ENCODE results near the gene PHC2. TPM values are rescaled to one million over a fixed set of nuclear protein-coding genes. Genes with fewer than 3 reads are reported as not detected.

Gene PHC2
- total and polyA plus RNA-seq, 4 donors: 79.9 to 311 (median 121) TPM

DNA sequence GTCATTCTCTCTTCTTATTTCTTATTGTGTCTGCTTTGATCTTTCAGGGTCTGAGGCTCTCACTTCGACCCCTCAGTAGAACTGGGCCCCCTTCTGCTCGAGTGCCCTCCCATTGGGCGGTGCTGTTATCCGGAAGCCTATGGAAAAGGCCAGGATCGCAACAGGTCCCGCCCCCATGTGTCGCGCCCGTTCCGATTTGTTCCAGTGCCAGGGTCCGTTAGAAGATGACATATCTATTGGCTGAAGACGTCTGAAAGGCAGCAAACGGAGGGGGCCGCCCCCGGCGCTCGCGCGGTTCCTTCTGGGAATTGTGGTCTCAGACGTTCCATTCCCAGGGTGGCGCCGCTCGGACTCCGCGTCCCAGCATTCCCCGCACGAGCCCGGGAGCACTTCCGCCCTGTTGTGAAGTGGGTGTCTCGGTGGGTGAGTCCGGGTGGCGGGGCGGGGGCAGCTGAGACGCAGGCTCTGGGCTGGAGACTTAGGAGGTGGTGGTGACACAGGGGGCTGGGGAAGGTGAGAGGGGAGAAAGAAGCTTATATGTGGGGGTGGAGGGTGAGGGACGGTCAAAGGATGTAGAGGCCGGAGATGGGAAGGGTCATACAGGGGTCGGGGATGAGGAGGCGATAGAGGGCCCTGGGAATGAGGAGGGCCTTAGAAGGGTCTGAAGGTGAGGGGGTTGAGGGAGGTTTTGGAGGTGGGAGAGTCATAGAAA, 41.5 kb upstream of the PHC2 start, which contains the start of gene ZSCAN20:
ZSCAN20 (plus strand) TSS at position 377 of the 712 bp plus-strand sequence. CDS start 6,644 bp downstream, outside the sequence.
- H3K4me1 ChIP-seq (ENCODE audit: control insufficient read depth in 5 of 5, insufficient read depth in 5 of 5, low read length in 5 of 5): peaks cover 0 to 17% (median 12%) of the 10 kb centered on the region in 5 donors
- ATAC-seq (ENCODE audit: insufficient read depth, low FRiP score): peak; percentile 95
- TF ChIP-seq, protein P1, sequence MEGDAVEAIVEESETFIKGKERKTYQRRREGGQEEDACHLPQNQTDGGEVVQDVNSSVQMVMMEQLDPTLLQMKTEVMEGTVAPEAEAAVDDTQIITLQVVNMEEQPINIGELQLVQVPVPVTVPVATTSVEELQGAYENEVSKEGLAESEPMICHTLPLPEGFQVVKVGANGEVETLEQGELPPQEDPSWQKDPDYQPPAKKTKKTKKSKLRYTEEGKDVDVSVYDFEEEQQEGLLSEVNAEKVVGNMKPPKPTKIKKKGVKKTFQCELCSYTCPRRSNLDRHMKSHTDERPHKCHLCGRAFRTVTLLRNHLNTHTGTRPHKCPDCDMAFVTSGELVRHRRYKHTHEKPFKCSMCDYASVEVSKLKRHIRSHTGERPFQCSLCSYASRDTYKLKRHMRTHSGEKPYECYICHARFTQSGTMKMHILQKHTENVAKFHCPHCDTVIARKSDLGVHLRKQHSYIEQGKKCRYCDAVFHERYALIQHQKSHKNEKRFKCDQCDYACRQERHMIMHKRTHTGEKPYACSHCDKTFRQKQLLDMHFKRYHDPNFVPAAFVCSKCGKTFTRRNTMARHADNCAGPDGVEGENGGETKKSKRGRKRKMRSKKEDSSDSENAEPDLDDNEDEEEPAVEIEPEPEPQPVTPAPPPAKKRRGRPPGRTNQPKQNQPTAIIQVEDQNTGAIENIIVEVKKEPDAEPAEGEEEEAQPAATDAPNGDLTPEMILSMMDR (IDR thresholded peaks at IDR 0.05; ENCODE audit: control extremely low read depth, extremely low read depth): no peak
- peak within 1 kb of the TSS; percentile 61 for H3K4me3 ChIP-seq
- peak; percentile 99 for DNase-seq
- no peaks in the 10 kb centered on the region for H3K27me3 ChIP-seq (ENCODE audit: control insufficient read depth in 3 of 3, insufficient read depth in 3 of 3, low read length in 2 of 3)
- H3K36me3 ChIP-seq (ENCODE audit: control insufficient read depth in 4 of 4, insufficient read depth in 4 of 4, low read length in 4 of 4): no peaks in the 10 kb centered on the region
- H3K27ac ChIP-seq (ENCODE audit: low read depth in 1 of 2, low read length in 1 of 2): peak within 1 kb of the TSS; percentile 68 to 86
- WGBS, 2 donors: 1% methylated on average over 38 of the region's 38 CpGs
- H3K9me3 ChIP-seq (ENCODE audit: control insufficient read depth in 4 of 4, insufficient read depth in 3 of 4, low read length in 3 of 4): no peaks in the 10 kb centered on the region
- peak within 1 kb of the TSS; percentile 72 to 76 for H3K9ac ChIP-seq (ENCODE audit: insufficient read depth in 1 of 2, low read length in 2 of 2)

DNA sequence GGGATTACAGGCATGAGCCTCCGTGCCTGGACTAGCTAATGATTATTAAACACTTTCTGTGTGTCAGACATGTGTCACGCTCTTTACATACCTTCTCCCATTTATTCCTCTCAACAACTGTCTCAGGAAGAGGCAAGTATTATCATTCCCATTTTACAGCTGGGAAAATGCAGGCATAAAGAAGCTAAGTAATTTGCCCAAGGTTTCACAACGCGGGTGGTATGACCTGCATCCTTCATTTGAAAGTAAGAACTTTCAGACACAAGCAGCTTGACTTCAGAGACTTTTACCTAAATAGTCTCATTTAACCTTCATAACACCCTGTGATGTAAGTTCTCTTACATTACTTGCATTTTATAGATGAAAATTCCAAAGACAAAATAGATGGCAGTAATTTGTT, 40.5 kb upstream of the PHC2 start:
- no peak for ATAC-seq (ENCODE audit: insufficient read depth, low FRiP score)

DNA sequence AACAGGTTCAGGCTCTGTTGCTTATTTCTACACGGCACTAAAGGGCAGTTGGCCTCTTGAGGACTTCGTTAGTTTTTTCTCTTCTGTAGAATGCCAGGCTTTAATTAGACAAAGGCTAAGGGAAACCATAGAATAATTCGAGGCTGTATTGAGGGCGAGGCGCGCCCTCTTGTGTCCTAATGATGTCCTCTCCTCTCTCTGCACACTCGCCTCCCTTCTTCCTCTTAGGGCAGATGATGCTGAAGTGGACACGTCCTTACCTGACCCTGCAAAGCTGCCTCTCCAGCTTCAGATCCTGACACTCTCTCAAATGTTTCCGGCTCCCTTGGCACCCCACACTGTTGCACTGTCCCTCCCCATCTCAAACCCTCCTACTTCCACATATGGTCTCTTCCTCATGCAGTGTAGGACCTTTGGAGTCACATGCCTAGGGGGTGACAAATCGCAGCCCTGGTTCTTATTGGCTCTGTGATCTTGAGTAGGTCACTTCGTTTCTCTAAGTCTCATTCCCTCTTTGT, 39.7 kb upstream of the PHC2 start:
- Histone ChIP-seq H3K27ac (ENCODE audit: low read depth in 1 of 2, low read length in 1 of 2) (peak overlapping the region; percentile 35 to 38), H3K4me3 (no peak overlapping the region), H3K9ac (ENCODE audit: insufficient read depth in 1 of 2, low read length in 2 of 2) (no peak overlapping the region), H3K36me3 (ENCODE audit: control insufficient read depth in 4 of 4, insufficient read depth in 4 of 4, low read length in 4 of 4) (no peaks in the 10 kb centered on the region), H3K4me1 (ENCODE audit: control insufficient read depth in 5 of 5, insufficient read depth in 5 of 5, low read length in 5 of 5) (peaks cover 3 to 27% (median 12%) of the 10 kb centered on the region in 5 donors), H3K9me3 (ENCODE audit: control insufficient read depth in 4 of 4, insufficient read depth in 3 of 4, low read length in 3 of 4) (no peaks in the 10 kb centered on the region), H3K27me3 (ENCODE audit: control insufficient read depth in 3 of 3, insufficient read depth in 3 of 3, low read length in 2 of 3) (no peaks in the 10 kb centered on the region)
- ATAC-seq (ENCODE audit: insufficient read depth, low FRiP score) (no peak), DNase-seq (peak; percentile 84 to 91 (median 89))
- TF ChIP-seq, protein P1 (IDR thresholded peaks at IDR 0.05; ENCODE audit: control extremely low read depth, extremely low read depth): peak; percentile 80
- WGBS, 2 donors: 4 to 5% methylated on average over 11 of the region's 11 CpGs

More for the DNA sequence above, 40.5 kb upstream of the PHC2 start:
- no peak overlapping the region for H3K4me3 ChIP-seq
- peaks cover 0 to 21% (median 12%) of the 10 kb centered on the region in 5 donors for H3K4me1 ChIP-seq (ENCODE audit: control insufficient read depth in 5 of 5, insufficient read depth in 5 of 5, low read length in 5 of 5)
- TF ChIP-seq, protein P1 (IDR thresholded peaks at IDR 0.05; ENCODE audit: control extremely low read depth, extremely low read depth): no peak
- no peaks in the 10 kb centered on the region for H3K27me3 ChIP-seq (ENCODE audit: control insufficient read depth in 3 of 3, insufficient read depth in 3 of 3, low read length in 2 of 3)
- DNase-seq: no peak
- H3K9ac ChIP-seq (ENCODE audit: insufficient read depth in 1 of 2, low read length in 2 of 2): no peak overlapping the region
- peak overlapping the region in 1 of 2 donors; percentile 22 for H3K27ac ChIP-seq (ENCODE audit: low read depth in 1 of 2, low read length in 1 of 2)
- 92 to 94% methylated on average over 4 of the region's 4 CpGs for WGBS, 2 donors
- no peaks in the 10 kb centered on the region for H3K9me3 ChIP-seq (ENCODE audit: control insufficient read depth in 4 of 4, insufficient read depth in 3 of 4, low read length in 3 of 4)
- no peaks in the 10 kb centered on the region for H3K36me3 ChIP-seq (ENCODE audit: control insufficient read depth in 4 of 4, insufficient read depth in 4 of 4, low read length in 4 of 4)

All from lung (tissue), 12 donors.